ENCODE results near the gene SPTLC3.

Gene SPTLC3

GRCh38 chr20:13081877-13082276 lies 73.1 kb downstream of the SPTLC3 start:
- Mint-ChIP-seq H3K36me3 (no peaks in the 10 kb centered on the region), H3K9me3 (no peaks in the 10 kb centered on the region), H3K27me3 (no peaks in the 10 kb centered on the region), H3K4me1 (no peaks in the 10 kb centered on the region), H3K4me3 (no peak overlapping the region), H3K27ac (no peak overlapping the region)
- CTCF ChIA-PET = no interaction called here
- no peak for DNase-seq

GRCh38 chr20:13082378-13082777 lies 73.6 kb downstream of the SPTLC3 start:
- H3K4me3 Mint-ChIP-seq = no peak overlapping the region
- DNase-seq = no peak
- no peaks in the 10 kb centered on the region for H3K9me3 Mint-ChIP-seq
- H3K27me3 Mint-ChIP-seq = no peaks in the 10 kb centered on the region
- no peak overlapping the region for H3K27ac Mint-ChIP-seq
- no peaks in the 10 kb centered on the region for H3K36me3 Mint-ChIP-seq
- no peaks in the 10 kb centered on the region for H3K4me1 Mint-ChIP-seq
- CTCF ChIA-PET = no interaction called here

GRCh38 chr20:13085275-13085674 lies 76.5 kb downstream of the SPTLC3 start:
- Mint-ChIP-seq H3K9me3 (no peaks in the 10 kb centered on the region), H3K36me3 (no peaks in the 10 kb centered on the region), H3K27ac (no peak overlapping the region), H3K4me1 (no peaks in the 10 kb centered on the region), H3K27me3 (no peaks in the 10 kb centered on the region), H3K4me3 (no peak overlapping the region)
- CTCF ChIA-PET = no interaction called here
- DNase-seq = no peak

GRCh38 chr20:13089950-13090469 lies 81.2 kb downstream of the SPTLC3 start:
- Mint-ChIP-seq H3K4me3 (no peak overlapping the region), H3K4me1 (no peaks in the 10 kb centered on the region), H3K27ac (no peak overlapping the region), H3K9me3 (no peaks in the 10 kb centered on the region), H3K36me3 (no peaks in the 10 kb centered on the region), H3K27me3 (no peaks in the 10 kb centered on the region)
- DNase-seq = no peak
- CTCF ChIA-PET = no interaction called here

GRCh38 chr20:13092111-13092510 lies 83.3 kb downstream of the SPTLC3 start:
- H3K4me3 Mint-ChIP-seq = no peak overlapping the region
- no peaks in the 10 kb centered on the region for H3K27me3 Mint-ChIP-seq
- H3K4me1 Mint-ChIP-seq = no peaks in the 10 kb centered on the region
- no peaks in the 10 kb centered on the region for H3K36me3 Mint-ChIP-seq
- no peak overlapping the region for H3K27ac Mint-ChIP-seq
- no peak for DNase-seq
- no peaks in the 10 kb centered on the region for H3K9me3 Mint-ChIP-seq
- CTCF ChIA-PET = no interaction called here

- no peak for DNase-seq
- Mint-ChIP-seq H3K27ac (no peak overlapping the region), H3K4me3 (no peak overlapping the region), H3K9me3 (no peaks in the 10 kb centered on the region), H3K27me3 (no peaks in the 10 kb centered on the region), H3K4me1 (no peaks in the 10 kb centered on the region), H3K36me3 (no peaks in the 10 kb centered on the region)
- CTCF ChIA-PET = no interaction called here
These were observed 86.2 kb downstream of the SPTLC3 start for GRCh38 chr20:13094976-13095375.

- CTCF ChIA-PET = no interaction called here
These were observed 90.1 kb downstream of the SPTLC3 start for GRCh38 chr20:13098720-13099355.

GRCh38 chr20:13099676-13100075 lies 90.9 kb downstream of the SPTLC3 start:
- H3K36me3 Mint-ChIP-seq = no peaks in the 10 kb centered on the region
- CTCF ChIA-PET = no interaction called here
- no peak overlapping the region for H3K4me3 Mint-ChIP-seq
- H3K4me1 Mint-ChIP-seq = no peaks in the 10 kb centered on the region
- no peak for DNase-seq
- no peaks in the 10 kb centered on the region for H3K9me3 Mint-ChIP-seq
- no peak overlapping the region for H3K27ac Mint-ChIP-seq
- no peaks in the 10 kb centered on the region for H3K27me3 Mint-ChIP-seq

More at GRCh38 chr20:13098720-13099355, 90.1 kb downstream of the SPTLC3 start:
- H3K4me3 Mint-ChIP-seq = no peak overlapping the region
- DNase-seq = no peak
- H3K36me3 Mint-ChIP-seq = no peaks in the 10 kb centered on the region
- no peaks in the 10 kb centered on the region for H3K4me1 Mint-ChIP-seq
- H3K27me3 Mint-ChIP-seq = no peaks in the 10 kb centered on the region
- H3K9me3 Mint-ChIP-seq = no peaks in the 10 kb centered on the region
- H3K27ac Mint-ChIP-seq = no peak overlapping the region

GRCh38 chr20:13101276-13101675 lies 92.5 kb downstream of the SPTLC3 start:
- Mint-ChIP-seq H3K4me3 (no peak overlapping the region), H3K4me1 (no peaks in the 10 kb centered on the region), H3K27me3 (no peaks in the 10 kb centered on the region), H3K9me3 (no peaks in the 10 kb centered on the region), H3K27ac (no peak overlapping the region), H3K36me3 (no peaks in the 10 kb centered on the region)
- DNase-seq = no peak
- CTCF ChIA-PET = interaction anchor here (1.5 kb wide), 1 partner anchor 8 kb away, joined by 5 read pairs; no protein-coding TSS in a partner anchor

- H3K4me3 Mint-ChIP-seq = no peak overlapping the region
- H3K36me3 Mint-ChIP-seq = no peaks in the 10 kb centered on the region
- no peaks in the 10 kb centered on the region for H3K4me1 Mint-ChIP-seq
- no peak overlapping the region for H3K27ac Mint-ChIP-seq
- CTCF ChIA-PET = interaction anchor here (1.5 kb wide), 1 partner anchor 8 kb away, joined by 5 read pairs; no protein-coding TSS in a partner anchor
- DNase-seq = no peak
- no peaks in the 10 kb centered on the region for H3K9me3 Mint-ChIP-seq
- H3K27me3 Mint-ChIP-seq = peaks cover 2% of the 10 kb centered on the region
These were observed 92.9 kb downstream of the SPTLC3 start for GRCh38 chr20:13101706-13102105.

- Mint-ChIP-seq H3K27me3 (peaks cover 3% of the 10 kb centered on the region), H3K9me3 (no peaks in the 10 kb centered on the region), H3K4me3 (no peak overlapping the region), H3K4me1 (no peaks in the 10 kb centered on the region), H3K36me3 (no peaks in the 10 kb centered on the region), H3K27ac (no peak overlapping the region)
- DNase-seq = no peak
- CTCF ChIA-PET = no interaction called here
These were observed 93.5 kb downstream of the SPTLC3 start for GRCh38 chr20:13102237-13102636.

- peaks cover 3% of the 10 kb centered on the region for H3K27me3 Mint-ChIP-seq
- H3K36me3 Mint-ChIP-seq = no peaks in the 10 kb centered on the region
- H3K4me1 Mint-ChIP-seq = no peaks in the 10 kb centered on the region
- CTCF ChIA-PET = no interaction called here
- no peak overlapping the region for H3K27ac Mint-ChIP-seq
- no peak for DNase-seq
- no peaks in the 10 kb centered on the region for H3K9me3 Mint-ChIP-seq
- H3K4me3 Mint-ChIP-seq = no peak overlapping the region
These were observed 93.9 kb downstream of the SPTLC3 start for GRCh38 chr20:13102694-13103093.

GRCh38 chr20:13105039-13105438 lies 96.3 kb downstream of the SPTLC3 start:
- Mint-ChIP-seq H3K9me3 (no peaks in the 10 kb centered on the region), H3K4me1 (no peaks in the 10 kb centered on the region), H3K27ac (no peak overlapping the region), H3K4me3 (no peak overlapping the region), H3K36me3 (no peaks in the 10 kb centered on the region), H3K27me3 (peaks cover 3% of the 10 kb centered on the region)
- no peak for DNase-seq
- CTCF ChIA-PET = interaction anchor here (1.5 to 2.9 kb wide), 2 partner anchors 14 to 180 kb away, joined by 3 to 16 read pairs; no protein-coding TSS in a partner anchor

GRCh38 chr20:13105864-13106457 lies 97.2 kb downstream of the SPTLC3 start:
- H3K36me3 Mint-ChIP-seq = no peaks in the 10 kb centered on the region
- CTCF ChIA-PET = interaction anchor here (2.9 kb wide), 1 partner anchor 181 kb away, joined by 16 read pairs; no protein-coding TSS in a partner anchor
- H3K27ac Mint-ChIP-seq = no peak overlapping the region
- no peaks in the 10 kb centered on the region for H3K9me3 Mint-ChIP-seq
- no peaks in the 10 kb centered on the region for H3K4me1 Mint-ChIP-seq
- peaks cover 3% of the 10 kb centered on the region for H3K27me3 Mint-ChIP-seq
- DNase-seq = no peak
- no peak overlapping the region for H3K4me3 Mint-ChIP-seq

GRCh38 chr20:13109658-13110057 lies 100.9 kb downstream of the SPTLC3 start:
- H3K4me3 Mint-ChIP-seq = no peak overlapping the region
- no peak for DNase-seq
- no peaks in the 10 kb centered on the region for H3K36me3 Mint-ChIP-seq
- no peaks in the 10 kb centered on the region for H3K4me1 Mint-ChIP-seq
- CTCF ChIA-PET = interaction anchor here (0.6 to 2.3 kb wide), 9 partner anchors 9 to 437 kb away, joined by 3 to 5 read pairs (median 3); no protein-coding TSS in a partner anchor
- no peak overlapping the region for H3K27ac Mint-ChIP-seq
- peaks cover 3% of the 10 kb centered on the region for H3K27me3 Mint-ChIP-seq
- no peaks in the 10 kb centered on the region for H3K9me3 Mint-ChIP-seq
